Measurements from ENCODE around the gene KRTAP21-2. TPM values are rescaled to one million over a fixed set of nuclear protein-coding genes. Genes with fewer than 3 reads are reported as not detected.

Gene KRTAP21-2
- total RNA-seq, 1 donor = not detected

- no peak for DNase-seq (ENCODE audit: insufficient read length, low spot score, missing footprints)
- no peaks in the 10 kb centered on the region for H3K79me2 ChIP-seq (ENCODE audit: insufficient read depth, low read length)
- H3K4me1 ChIP-seq (ENCODE audit: insufficient read depth, low read length) = no peaks in the 10 kb centered on the region
- no peak overlapping the region for H3K27ac ChIP-seq (ENCODE audit: low read depth, low read length)
- H3K36me3 ChIP-seq (ENCODE audit: insufficient read depth, low read length) = no peaks in the 10 kb centered on the region
- H2AFZ ChIP-seq (ENCODE audit: low read length) = no peak overlapping the region
- H4K20me1 ChIP-seq (ENCODE audit: insufficient read depth, low read length) = no peaks in the 10 kb centered on the region
- H3K9me3 ChIP-seq (ENCODE audit: low read depth, low read length) = no peaks in the 10 kb centered on the region
- TF ChIP-seq, protein P1, sequence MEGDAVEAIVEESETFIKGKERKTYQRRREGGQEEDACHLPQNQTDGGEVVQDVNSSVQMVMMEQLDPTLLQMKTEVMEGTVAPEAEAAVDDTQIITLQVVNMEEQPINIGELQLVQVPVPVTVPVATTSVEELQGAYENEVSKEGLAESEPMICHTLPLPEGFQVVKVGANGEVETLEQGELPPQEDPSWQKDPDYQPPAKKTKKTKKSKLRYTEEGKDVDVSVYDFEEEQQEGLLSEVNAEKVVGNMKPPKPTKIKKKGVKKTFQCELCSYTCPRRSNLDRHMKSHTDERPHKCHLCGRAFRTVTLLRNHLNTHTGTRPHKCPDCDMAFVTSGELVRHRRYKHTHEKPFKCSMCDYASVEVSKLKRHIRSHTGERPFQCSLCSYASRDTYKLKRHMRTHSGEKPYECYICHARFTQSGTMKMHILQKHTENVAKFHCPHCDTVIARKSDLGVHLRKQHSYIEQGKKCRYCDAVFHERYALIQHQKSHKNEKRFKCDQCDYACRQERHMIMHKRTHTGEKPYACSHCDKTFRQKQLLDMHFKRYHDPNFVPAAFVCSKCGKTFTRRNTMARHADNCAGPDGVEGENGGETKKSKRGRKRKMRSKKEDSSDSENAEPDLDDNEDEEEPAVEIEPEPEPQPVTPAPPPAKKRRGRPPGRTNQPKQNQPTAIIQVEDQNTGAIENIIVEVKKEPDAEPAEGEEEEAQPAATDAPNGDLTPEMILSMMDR (IDR thresholded peaks at IDR 0.05; ENCODE audit: extremely low read depth, low read depth, low read length) = no peak
- no peak overlapping the region for H3K4me2 ChIP-seq (ENCODE audit: insufficient read depth, low read length)
- no peak overlapping the region for H3K4me3 ChIP-seq (ENCODE audit: insufficient read depth, low read length)
- H3K27me3 ChIP-seq (ENCODE audit: insufficient read depth, low read length) = no peaks in the 10 kb centered on the region
Measured at GRCh38 chr21:30733026-30733425, 14.0 kb downstream of the KRTAP21-2 start.

GRCh38 chr21:30726726-30727125 is 20.3 kb downstream of the KRTAP21-2 start:
- Histone ChIP-seq H3K4me3 (ENCODE audit: insufficient read depth, low read length) (no peak overlapping the region), H3K4me1 (ENCODE audit: insufficient read depth, low read length) (no peaks in the 10 kb centered on the region), H3K36me3 (ENCODE audit: insufficient read depth, low read length) (no peaks in the 10 kb centered on the region), H3K27ac (ENCODE audit: low read depth, low read length) (no peak overlapping the region), H3K27me3 (ENCODE audit: insufficient read depth, low read length) (no peaks in the 10 kb centered on the region), H3K9me3 (ENCODE audit: low read depth, low read length) (no peaks in the 10 kb centered on the region), H2AFZ (ENCODE audit: low read length) (no peak overlapping the region), H4K20me1 (ENCODE audit: insufficient read depth, low read length) (no peaks in the 10 kb centered on the region), H3K4me2 (ENCODE audit: insufficient read depth, low read length) (no peak overlapping the region), H3K79me2 (ENCODE audit: insufficient read depth, low read length) (no peaks in the 10 kb centered on the region)
- no peak for DNase-seq (ENCODE audit: insufficient read length, low spot score, missing footprints)
- TF ChIP-seq, protein P1 (IDR thresholded peaks at IDR 0.05; ENCODE audit: extremely low read depth, low read depth, low read length) = no peak

DNA sequence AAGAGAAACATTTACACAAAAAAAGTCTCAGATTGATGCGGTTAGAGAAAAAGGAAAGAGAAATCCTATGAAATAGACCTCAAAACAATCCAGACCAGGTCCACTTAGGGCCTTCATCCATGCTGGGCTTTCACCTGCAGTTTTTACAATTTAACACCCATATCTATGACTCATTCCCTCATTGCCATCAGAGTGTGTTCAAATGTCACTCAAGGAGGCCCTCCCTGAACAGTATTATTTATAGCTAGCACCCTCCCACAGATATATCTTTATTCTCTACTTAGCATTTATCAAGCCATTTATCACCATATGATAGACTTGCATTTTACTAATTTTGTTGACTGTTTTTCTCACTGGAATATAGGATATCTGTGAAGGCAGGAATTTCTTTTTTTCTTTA is 27.7 kb downstream of the KRTAP21-2 start:
- H3K79me2 ChIP-seq (ENCODE audit: insufficient read depth, low read length) = no peaks in the 10 kb centered on the region
- no peak overlapping the region for H3K4me2 ChIP-seq (ENCODE audit: insufficient read depth, low read length)
- no peak overlapping the region for H3K4me3 ChIP-seq (ENCODE audit: insufficient read depth, low read length)
- H3K36me3 ChIP-seq (ENCODE audit: insufficient read depth, low read length) = no peaks in the 10 kb centered on the region
- no peak overlapping the region for H2AFZ ChIP-seq (ENCODE audit: low read length)
- DNase-seq (ENCODE audit: insufficient read length, low spot score, missing footprints) = no peak
- H4K20me1 ChIP-seq (ENCODE audit: insufficient read depth, low read length) = no peaks in the 10 kb centered on the region
- H3K9me3 ChIP-seq (ENCODE audit: low read depth, low read length) = no peaks in the 10 kb centered on the region
- TF ChIP-seq, protein P1 (IDR thresholded peaks at IDR 0.05; ENCODE audit: extremely low read depth, low read depth, low read length) = no peak
- no peaks in the 10 kb centered on the region for H3K27me3 ChIP-seq (ENCODE audit: insufficient read depth, low read length)
- H3K4me1 ChIP-seq (ENCODE audit: insufficient read depth, low read length) = no peaks in the 10 kb centered on the region
- H3K27ac ChIP-seq (ENCODE audit: low read depth, low read length) = no peak overlapping the region

GRCh38 chr21:30718239-30718909 is 28.7 kb downstream of the KRTAP21-2 start, which contains the start of gene KRTAP21-3:
KRTAP21-3 (minus strand) TSS chr21:30718777; CDS start chr21:30718759, 18 bp downstream.
- no peaks in the 10 kb centered on the region for H3K4me1 ChIP-seq (ENCODE audit: insufficient read depth, low read length)
- H3K27me3 ChIP-seq (ENCODE audit: insufficient read depth, low read length) = no peaks in the 10 kb centered on the region
- no peaks in the 10 kb centered on the region for H4K20me1 ChIP-seq (ENCODE audit: insufficient read depth, low read length)
- no peaks in the 10 kb centered on the region for H3K79me2 ChIP-seq (ENCODE audit: insufficient read depth, low read length)
- H3K9me3 ChIP-seq (ENCODE audit: low read depth, low read length) = no peaks in the 10 kb centered on the region
- no peak within 1 kb of the TSS for H3K4me3 ChIP-seq (ENCODE audit: insufficient read depth, low read length)
- no peaks in the 10 kb centered on the region for H3K36me3 ChIP-seq (ENCODE audit: insufficient read depth, low read length)
- H3K27ac ChIP-seq (ENCODE audit: low read depth, low read length) = no peak within 1 kb of the TSS
- TF ChIP-seq, protein P1 (IDR thresholded peaks at IDR 0.05; ENCODE audit: extremely low read depth, low read depth, low read length) = no peak
- no peak within 1 kb of the TSS for H3K4me2 ChIP-seq (ENCODE audit: insufficient read depth, low read length)
- H2AFZ ChIP-seq (ENCODE audit: low read length) = no peak within 1 kb of the TSS
- no peak for DNase-seq (ENCODE audit: insufficient read length, low spot score, missing footprints)
